HCT116 (cell line): ENCODE results near the gene FRAS1. TPM values are rescaled to one million over a fixed set of nuclear protein-coding genes. Genes with fewer than 3 reads are reported as not detected.

Experiments
- ATAC-seq: fragments of 200-7000 bp; cut with Tn5 transposase; 2 replicates; pipeline ENCODE4 v1.9.1; 2020; ENCODE audit warnings: mild to moderate bottlenecking, moderate library complexity
- BruUV-seq: library from RNA; stranded (reverse); fragments of 400-500 nt; replicated peaks from 2 replicates; lab custom pipeline; 2021; lab: Mats Ljungman, UMichigan
- CTCF ChIA-PET: fragments of 300-600 bp; sonication (Branson Sonifier 250); formaldehyde crosslinking; loops from one replicate; lab custom pipeline; 2021; ENCODE audit warnings: antibody characterized with exemption; lab: Charles Lee
- POLR2A ChIA-PET: fragments of 300-600, 350-600 bp; sonication (Branson Sonifier 250); formaldehyde crosslinking; loops from one replicate; lab custom pipeline; 2021; ENCODE audit warnings: antibody characterized with exemption; lab: Charles Lee
- RAD21 ChIA-PET, 2 experiments: fragments of 300-600 bp; sonication (Branson Sonifier 250); formaldehyde crosslinking; loops; one replicate each; lab custom pipeline; 2023; ENCODE audit warnings: low total read pairs in 2 of 2; ENCODE audit not compliant: uncharacterized antibody in 2 of 2, unreplicated experiment in 2 of 2, low non-redundant PET in 1 of 2; lab: Charles Lee
- DNase-seq: peaks from one replicate; pipeline ENCODE4 v3.0.0-alpha.2; 2010; ENCODE audit warnings: low read depth, low spot score
- H2AFZ ChIP-seq: fragments of 200-600 bp; shearing (Covaris generic), sonication (generic); 2 replicates; pipeline ENCODE4 v1.6.1; 2017; ENCODE audit warnings: low read depth, mixed run types, mixed read lengths, antibody characterized with exemption, low read length; ENCODE audit not compliant: poor library complexity, severe bottlenecking
- H3K27ac ChIP-seq: 2 replicates; pipeline ENCODE4 v1.5.1; 2012; ENCODE audit warnings: low read depth, low read length
- H3K27me3 ChIP-seq: fragments of 200-600 bp; sonication (generic); 2 replicates; pipeline ENCODE4 v1.6.1; 2016; ENCODE audit warnings: mixed run types, low read length, mixed read lengths; ENCODE audit not compliant: insufficient read depth
- H3K36me3 ChIP-seq, 2 experiments: fragments of 200-500 bp in 1 of 2; fragments of 200-600 bp in 1 of 2; sonication (Bioruptor generic) in 1 of 2; sonication (generic) in 1 of 2; 2 replicates each; pipeline versions ENCODE4 v1.5.1 to v1.6.1; 2014 to 2016; ENCODE audit warnings: low read length in 2 of 2, inconsistent platforms in 1 of 2, mixed read lengths in 1 of 2, mixed run types in 1 of 2; ENCODE audit not compliant: insufficient read depth in 2 of 2, control insufficient read depth in 1 of 2
- H3K4me1 ChIP-seq, 2 experiments: fragments of 200-600 bp in 1 of 2; sonication (generic) in 1 of 2; 2 replicates each; pipeline versions ENCODE4 v1.5.1 to v1.6.1; 2012 to 2017; ENCODE audit warnings: low read length in 2 of 2, inconsistent platforms in 1 of 2, mild to moderate bottlenecking in 1 of 2, mixed read lengths in 1 of 2, mixed run types in 1 of 2, moderate library complexity in 1 of 2; ENCODE audit not compliant: insufficient read depth in 2 of 2, control insufficient read depth in 1 of 2
- H3K4me2 ChIP-seq: fragments of 200-600 bp; sonication (generic); 2 replicates; pipeline ENCODE4 v1.6.1; 2017; ENCODE audit warnings: mixed run types, low read length, mixed read lengths
- H3K4me3 ChIP-seq, 2 experiments: fragments of 200-600 bp in 1 of 2; sonication (generic) in 1 of 2; replicated peaks in 1 of 2; 2 replicates each; pipeline ENCODE4 v1.5.1; 2011 to 2016; ENCODE audit warnings: low read length in 2 of 2, control low read depth in 1 of 2, low read depth in 1 of 2, mild to moderate bottlenecking in 1 of 2, mixed read lengths in 1 of 2, mixed run types in 1 of 2
- H3K79me2 ChIP-seq: fragments of 200-600 bp; sonication (generic); 2 replicates; pipeline ENCODE4 v1.6.1; 2017; ENCODE audit warnings: mild to moderate bottlenecking, mixed run types, low read length, moderate library complexity, mixed read lengths; ENCODE audit not compliant: insufficient read depth
- H3K9ac ChIP-seq: fragments of 200-600 bp; sonication (generic); 2 replicates; pipeline ENCODE4 v1.6.1; 2016; ENCODE audit warnings: low read length, mixed read lengths
- H3K9me2 ChIP-seq: fragments of 200-600 bp; sonication (generic), shearing (Covaris generic); 2 replicates; pipeline ENCODE4 v1.6.1; 2017; ENCODE audit warnings: mixed run types, mild to moderate bottlenecking, moderate library complexity; ENCODE audit not compliant: insufficient read depth
- H3K9me3 ChIP-seq, 2 experiments: fragments of 200-500 bp in 1 of 2; fragments of 200-600 bp in 1 of 2; sonication (Bioruptor generic) in 1 of 2; sonication (generic) in 1 of 2; 2 replicates each; pipeline ENCODE4 v1.6.1; 2014 to 2017; ENCODE audit warnings: low read length in 2 of 2, mixed read lengths in 2 of 2, inconsistent platforms in 1 of 2, low read depth in 1 of 2, mild to moderate bottlenecking in 1 of 2, mixed run types in 1 of 2, moderate library complexity in 1 of 2; ENCODE audit not compliant: control insufficient read depth in 1 of 2, insufficient read depth in 1 of 2
- H4K20me1 ChIP-seq: fragments of 200-600 bp; sonication (generic), shearing (Covaris generic); 2 replicates; pipeline ENCODE4 v1.6.1; 2017; ENCODE audit warnings: mixed run types, mild to moderate bottlenecking, moderate library complexity; ENCODE audit not compliant: insufficient read depth
- FOSL1 ChIP-seq: IDR thresholded peaks from 2 replicates; pipeline ENCODE4 v1.6.1; 2012; ENCODE audit warnings: low read depth
- SIN3A ChIP-seq: IDR thresholded peaks from 2 replicates; pipeline ENCODE4 v1.6.1; 2012; ENCODE audit warnings: low read depth
- SRF ChIP-seq: IDR thresholded peaks from 2 replicates; pipeline ENCODE4 v1.6.1; 2012; ENCODE audit warnings: low read depth
- ZBTB33 ChIP-seq: IDR thresholded peaks from 2 replicates; pipeline ENCODE4 v1.6.1; 2011; ENCODE audit warnings: mild to moderate bottlenecking, low read length, moderate library complexity; ENCODE audit not compliant: insufficient replicate concordance; ENCODE audit errors: extremely low read depth
- intact Hi-C: fragments of 100-400 bp; cut with micrococcal nuclease; formaldehyde crosslinking; loops from 2 replicates; pipeline ENCODE4 v1.10.0; 2022
- total RNA-seq: library from RNA; stranded (reverse); gene quantifications from one replicate; pipeline ENCODE4 v1.2.1, GENCODE V29; 2021; ENCODE audit not compliant: unreplicated experiment

FRAS1 gene
- total RNA-seq, 1 experiment from 2014 or later = 33.5 TPM

GRCh38 chr4:78079726-78080430 is 22.8 kb downstream of the FRAS1 start:
- DNase-seq (no peak), ATAC-seq (no peak)
- ChIA-PET POLR2A (no interaction called here), RAD21 (no interaction called here), CTCF (no interaction called here)
- Histone ChIP-seq H3K4me2 (no peak overlapping the region), H2AFZ (no peak overlapping the region), H3K79me2 (no peaks in the 10 kb centered on the region), H3K27me3 (no peaks in the 10 kb centered on the region), H3K4me3 (no peak overlapping the region), H3K9me2 (no peaks in the 10 kb centered on the region), H3K4me1 (no peaks in the 10 kb centered on the region), H3K36me3 (no peaks in the 10 kb centered on the region), H4K20me1 (no peaks in the 10 kb centered on the region; the same call in 1 of the 2 replicates), H3K27ac (no peak overlapping the region), H3K9ac (no peak overlapping the region), H3K9me3 (no peaks in the 10 kb centered on the region)
- no peak for TF ChIP-seq FOSL1
- no peak for TF ChIP-seq SIN3A
- TF ChIP-seq ZBTB33 = no peak
- BruUV-seq = no TSS peak
- intact Hi-C loops = no loop called here

GRCh38 chr4:78081541-78081940 is 24.4 kb downstream of the FRAS1 start:
- CTCF ChIA-PET = no interaction called here
- no peaks in the 10 kb centered on the region for H3K79me2 ChIP-seq
- no peak overlapping the region for H3K9ac ChIP-seq

More at GRCh38 chr4:78081541-78081940, 24.4 kb downstream of the FRAS1 start:
- H3K9me2 ChIP-seq = no peaks in the 10 kb centered on the region
- no peaks in the 10 kb centered on the region for H3K4me1 ChIP-seq
- H3K27ac ChIP-seq = no peak overlapping the region
- H4K20me1 ChIP-seq = no peaks in the 10 kb centered on the region; the same call in 1 of the 2 replicates
- intact Hi-C loops = no loop called here
- no peaks in the 10 kb centered on the region for H3K27me3 ChIP-seq
- TF ChIP-seq SRF = no peak
- TF ChIP-seq, all 23 proteins: peak for 0
- Histone ChIP-seq H3K4me3 (no peak overlapping the region), H3K4me2 (no peak overlapping the region), H3K36me3 (no peaks in the 10 kb centered on the region), H2AFZ (no peak overlapping the region), H3K9me3 (no peaks in the 10 kb centered on the region)
- no TSS peak for BruUV-seq
- POLR2A ChIA-PET = no interaction called here
- ATAC-seq (no peak), DNase-seq (no peak)
- RAD21 ChIA-PET = no interaction called here
